ENCODE measurements around the gene TSPO. TPM values are rescaled to one million over a fixed set of nuclear protein-coding genes. Genes with fewer than 3 reads are reported as not detected.

TSPO gene
- total RNA-seq, 1 donor from 2014 or later = 124 TPM

DNA sequence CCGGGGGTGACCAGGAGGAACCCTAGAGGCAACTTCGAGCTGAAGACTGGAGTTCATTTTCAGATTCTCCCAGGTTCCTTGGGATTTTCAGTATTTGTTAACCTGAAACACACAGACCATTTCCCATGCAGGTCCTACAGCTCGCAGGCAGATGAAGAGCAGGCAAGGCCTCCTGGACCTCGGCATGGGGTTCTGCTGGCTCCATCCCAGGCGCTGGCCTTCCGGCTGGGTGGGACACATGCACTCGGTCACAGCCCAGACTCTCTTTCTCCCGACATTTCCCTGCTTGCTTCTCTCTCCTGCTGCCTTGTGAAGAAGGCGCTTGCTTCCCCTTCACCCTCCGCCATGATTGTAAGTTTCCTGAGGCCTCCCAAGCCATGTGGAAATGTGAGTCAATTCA is 51.0 kb downstream of the TSPO start:
- Mint-ChIP-seq H3K9me3 (ENCODE audit: unreplicated experiment) (peaks cover 7% of the 10 kb centered on the region), H3K4me3 (ENCODE audit: unreplicated experiment) (no peak overlapping the region), H3K27me3 (ENCODE audit: low read depth, unreplicated experiment) (peaks cover 9% of the 10 kb centered on the region), H3K4me1 (ENCODE audit: low read depth, unreplicated experiment) (no peaks in the 10 kb centered on the region), H3K36me3 (ENCODE audit: low read depth, unreplicated experiment) (no peaks in the 10 kb centered on the region), H3K27ac (ENCODE audit: unreplicated experiment) (no peak overlapping the region)
- DNase-seq (ENCODE audit: low read depth) = no peak
- no peak overlapping the region for H3K4me3 ChIP-seq (ENCODE audit: insufficient read depth, low read depth, low read length)
- H3K4me2 ChIP-seq (ENCODE audit: low read length) = no peak overlapping the region
- H3K27me3 ChIP-seq (ENCODE audit: insufficient read depth, low read length) = peaks cover under 1% of the 10 kb centered on the region
- H4K20me1 ChIP-seq (ENCODE audit: insufficient read depth, low read length) = no peaks in the 10 kb centered on the region
- peaks cover 9% of the 10 kb centered on the region for H3K4me1 ChIP-seq (ENCODE audit: insufficient read depth, low read length)
- H3K79me2 ChIP-seq (ENCODE audit: insufficient read depth, low read length) = no peaks in the 10 kb centered on the region
- TF ChIP-seq EZH2 (IDR thresholded peaks at IDR 0.05; ENCODE audit: insufficient read depth, low read length) (no peak), CTCF (IDR thresholded peaks at IDR 0.05; ENCODE audit: insufficient read depth, low read depth, low read length) (no peak)
- no peaks in the 10 kb centered on the region for H3K9me3 ChIP-seq (ENCODE audit: insufficient read depth, low read depth, low read length)
- H2AFZ ChIP-seq (ENCODE audit: low read depth, low read length) = no peak overlapping the region
- no peaks in the 10 kb centered on the region for H3K36me3 ChIP-seq (ENCODE audit: insufficient read depth, low read length)
- no peak overlapping the region for H3K27ac ChIP-seq (ENCODE audit: low read depth, low read length)
- no peak for FAIRE-seq
- no peak overlapping the region for H3K9ac ChIP-seq (ENCODE audit: low read length)

DNA sequence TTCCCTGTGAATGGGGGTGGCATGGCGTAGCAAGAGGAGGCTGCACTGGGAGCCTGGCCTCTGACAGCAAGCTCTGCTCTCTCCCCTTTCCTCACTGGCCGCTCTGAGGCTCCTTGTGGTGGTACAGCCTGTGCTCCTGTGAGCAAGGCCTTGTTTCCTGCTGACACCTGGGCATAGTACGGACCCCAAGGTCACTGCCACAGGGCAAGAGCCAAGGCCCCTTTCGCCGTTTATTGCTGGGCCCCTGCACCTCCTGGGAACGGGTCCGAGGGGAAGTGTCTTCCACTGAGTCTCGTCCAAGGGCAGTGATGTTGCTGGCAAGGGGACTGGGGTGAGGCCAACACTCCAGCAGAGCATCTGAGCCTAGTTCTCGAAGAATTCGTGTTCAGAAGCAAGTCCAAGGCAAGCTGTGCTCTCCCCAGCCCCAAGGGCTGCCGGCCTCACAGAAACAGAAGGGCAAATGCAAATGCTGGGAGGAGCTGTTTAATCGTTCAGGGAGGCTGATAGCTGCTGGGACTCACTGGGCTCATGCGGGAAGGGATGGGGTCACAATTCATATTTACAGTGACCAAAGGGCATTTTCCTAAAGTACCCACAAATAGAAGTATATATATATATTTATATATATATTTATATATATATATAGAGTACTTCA is 51.5 kb downstream of the TSPO start:
- H3K27ac Mint-ChIP-seq (ENCODE audit: unreplicated experiment) = no peak overlapping the region
- Histone ChIP-seq H3K27ac (ENCODE audit: low read depth, low read length) (no peak overlapping the region), H3K36me3 (ENCODE audit: insufficient read depth, low read length) (no peaks in the 10 kb centered on the region), H3K9me3 (ENCODE audit: insufficient read depth, low read depth, low read length) (no peaks in the 10 kb centered on the region), H3K9ac (ENCODE audit: low read length) (no peak overlapping the region), H3K4me2 (ENCODE audit: low read length) (no peak overlapping the region), H2AFZ (ENCODE audit: low read depth, low read length) (no peak overlapping the region), H3K79me2 (ENCODE audit: insufficient read depth, low read length) (no peaks in the 10 kb centered on the region), H4K20me1 (ENCODE audit: insufficient read depth, low read length) (no peaks in the 10 kb centered on the region), H3K4me3 (ENCODE audit: insufficient read depth, low read depth, low read length) (no peak overlapping the region), H3K4me1 (ENCODE audit: insufficient read depth, low read length) (peaks cover 6% of the 10 kb centered on the region), H3K27me3 (ENCODE audit: insufficient read depth, low read length) (no peaks in the 10 kb centered on the region)
- FAIRE-seq = no peak
- peaks cover 7% of the 10 kb centered on the region for H3K9me3 Mint-ChIP-seq (ENCODE audit: unreplicated experiment)
- no peaks in the 10 kb centered on the region for H3K36me3 Mint-ChIP-seq (ENCODE audit: low read depth, unreplicated experiment)
- TF ChIP-seq CTCF (IDR thresholded peaks at IDR 0.05; ENCODE audit: insufficient read depth, low read depth, low read length) (no peak), EZH2 (IDR thresholded peaks at IDR 0.05; ENCODE audit: insufficient read depth, low read length) (no peak)
- H3K27me3 Mint-ChIP-seq (ENCODE audit: low read depth, unreplicated experiment) = peaks cover 10% of the 10 kb centered on the region
- no peak overlapping the region for H3K4me3 Mint-ChIP-seq (ENCODE audit: unreplicated experiment)
- H3K4me1 Mint-ChIP-seq (ENCODE audit: low read depth, unreplicated experiment) = no peaks in the 10 kb centered on the region
- DNase-seq (ENCODE audit: low read depth) = no peak

GRCh38 chr22:43203471-43203981 is 52.2 kb downstream of the TSPO start:
- Mint-ChIP-seq H3K9me3 (ENCODE audit: unreplicated experiment) (peaks cover 6% of the 10 kb centered on the region), H3K4me1 (ENCODE audit: low read depth, unreplicated experiment) (no peaks in the 10 kb centered on the region), H3K36me3 (ENCODE audit: low read depth, unreplicated experiment) (no peaks in the 10 kb centered on the region), H3K4me3 (ENCODE audit: unreplicated experiment) (no peak overlapping the region), H3K27me3 (ENCODE audit: low read depth, unreplicated experiment) (peaks cover 17% of the 10 kb centered on the region), H3K27ac (ENCODE audit: unreplicated experiment) (no peak overlapping the region)
- no peaks in the 10 kb centered on the region for H4K20me1 ChIP-seq (ENCODE audit: insufficient read depth, low read length)
- TF ChIP-seq CTCF (IDR thresholded peaks at IDR 0.05; ENCODE audit: insufficient read depth, low read depth, low read length) = no peak
- TF ChIP-seq EZH2 (IDR thresholded peaks at IDR 0.05; ENCODE audit: insufficient read depth, low read length) = no peak
- H3K36me3 ChIP-seq (ENCODE audit: insufficient read depth, low read length) = no peaks in the 10 kb centered on the region
- H3K9me3 ChIP-seq (ENCODE audit: insufficient read depth, low read depth, low read length) = no peaks in the 10 kb centered on the region
- H3K9ac ChIP-seq (ENCODE audit: low read length) = no peak overlapping the region
- no peaks in the 10 kb centered on the region for H3K79me2 ChIP-seq (ENCODE audit: insufficient read depth, low read length)
- no peak overlapping the region for H3K4me2 ChIP-seq (ENCODE audit: low read length)
- no peaks in the 10 kb centered on the region for H3K27me3 ChIP-seq (ENCODE audit: insufficient read depth, low read length)
- H3K27ac ChIP-seq (ENCODE audit: low read depth, low read length) = no peak overlapping the region
- DNase-seq (ENCODE audit: low read depth) (no peak), FAIRE-seq (no peak)
- peaks cover 6% of the 10 kb centered on the region for H3K4me1 ChIP-seq (ENCODE audit: insufficient read depth, low read length)
- H2AFZ ChIP-seq (ENCODE audit: low read depth, low read length) = no peak overlapping the region
- H3K4me3 ChIP-seq (ENCODE audit: insufficient read depth, low read depth, low read length) = no peak overlapping the region
